Ishikawa (cell line): ENCODE results near the gene CPEB4.

Source experiments
- CREB1 ChIP-seq: IDR thresholded peaks from 2 replicates; pipeline ENCODE4 v1.6.1; 2012; ENCODE audit warnings: low read depth
- EGR1 ChIP-seq: IDR thresholded peaks from 2 replicates; pipeline ENCODE4 v1.6.1; 2012
- EP300 ChIP-seq: IDR thresholded peaks from 2 replicates; pipeline ENCODE4 v1.6.1; 2012; ENCODE audit warnings: borderline replicate concordance
- FOXM1 ChIP-seq: IDR thresholded peaks from 2 replicates; pipeline ENCODE4 v1.6.1; 2012; ENCODE audit warnings: low read depth, borderline replicate concordance
- MAX ChIP-seq: IDR thresholded peaks from 2 replicates; pipeline ENCODE4 v1.6.1; 2012
- NFIC ChIP-seq: IDR thresholded peaks from 2 replicates; pipeline ENCODE4 v1.6.1; 2012
- RAD21 ChIP-seq: IDR thresholded peaks from 2 replicates; pipeline ENCODE4 v1.6.1; 2012; ENCODE audit warnings: low read depth
- REST ChIP-seq: IDR thresholded peaks from 2 replicates; pipeline ENCODE4 v1.6.1; 2012; ENCODE audit warnings: low read depth, mild to moderate bottlenecking
- TAF1 ChIP-seq: IDR thresholded peaks from 2 replicates; pipeline ENCODE4 v1.6.1; 2012; ENCODE audit warnings: low read depth, mild to moderate bottlenecking
- TEAD4 ChIP-seq: IDR thresholded peaks from 2 replicates; pipeline ENCODE4 v1.6.1; 2012
- USF1 ChIP-seq: IDR thresholded peaks from 2 replicates; pipeline ENCODE4 v1.6.1; 2012
- YY1 ChIP-seq: IDR thresholded peaks from 2 replicates; pipeline ENCODE4 v1.6.1; 2012; ENCODE audit warnings: low read depth
- ZBTB7A ChIP-seq: IDR thresholded peaks from 2 replicates; pipeline ENCODE4 v1.6.1; 2012; ENCODE audit warnings: low read depth

GRCh38 chr5:173840111-173840983 lies 47.8 kb upstream of the CPEB4 start:
- no peak for TF ChIP-seq TAF1
- no peak for TF ChIP-seq TEAD4
- no peak for TF ChIP-seq ZBTB7A
- no peak for TF ChIP-seq CREB1
- no peak for TF ChIP-seq REST
- TF ChIP-seq RAD21 = no peak
- no peak for TF ChIP-seq EP300
- TF ChIP-seq EGR1 = no peak
- TF ChIP-seq FOXM1 = no peak
- TF ChIP-seq MAX = no peak
- no peak for TF ChIP-seq YY1
- TF ChIP-seq NFIC = no peak
- TF ChIP-seq USF1 = no peak
